Endothelial cell of umbilical vein (primary cell): ENCODE data around the gene LRRC56. TPM values are rescaled to one million over a fixed set of nuclear protein-coding genes. Genes with fewer than 3 reads are reported as not detected.

Experiments
- BruUV-seq: library from RNA; stranded (reverse); fragments of 400-500 nt; replicated peaks from 2 replicates; lab custom pipeline; 2021; lab: Mats Ljungman, UMichigan
- CTCF ChIA-PET: fragments of 300-600, 350-600 bp; sonication (Branson Sonifier 250); formaldehyde crosslinking; loops from one replicate; lab custom pipeline; 2021; ENCODE audit warnings: antibody characterized with exemption, inconsistent platforms; lab: Charles Lee
- POLR2A ChIA-PET: fragments of 300-600, 350-600 bp; sonication (Branson Sonifier 250); formaldehyde crosslinking; loops from one replicate; lab custom pipeline; 2021; ENCODE audit warnings: antibody characterized with exemption, inconsistent platforms; lab: Charles Lee
- DNase-seq: peaks from one replicate; pipeline ENCODE4 v3.0.0-alpha.2; 2011; ENCODE audit warnings: low read depth, low spot score
- FAIRE-seq: peaks from 2 replicates; lab custom pipeline; 2011; peaks lifted over from hg19 to GRCh38; lab: Jason Lieb, UNC
- H2AFZ ChIP-seq: 2 replicates; pipeline ENCODE4 v1.6.0; 2012; ENCODE audit warnings: low read depth, low read length, control low read depth, inconsistent platforms
- H3K27ac ChIP-seq: 2 replicates; pipeline ENCODE4 v1.5.1; 2011; ENCODE audit warnings: low read depth, mild to moderate bottlenecking, control low read depth, low read length, moderate library complexity; ENCODE audit not compliant: insufficient read depth
- H3K27me3 ChIP-seq, 2 experiments: 2 replicates each; pipeline versions ENCODE4 v1.6.0 to v1.6.1; 2011; ENCODE audit warnings: low read length in 2 of 2, mixed read lengths in 1 of 2; ENCODE audit not compliant: control insufficient read depth in 2 of 2, insufficient read depth in 2 of 2
- H3K36me3 ChIP-seq, 2 experiments: 2 replicates in 1 of 2; 3 replicates in 1 of 2; pipeline ENCODE4 v1.5.1; 2011; ENCODE audit warnings: low read length in 2 of 2, mild to moderate bottlenecking in 1 of 2, moderate library complexity in 1 of 2; ENCODE audit not compliant: control insufficient read depth in 2 of 2, insufficient read depth in 2 of 2; ENCODE audit errors: extremely low read depth in 1 of 2
- H3K4me1 ChIP-seq: 3 replicates; pipeline ENCODE4 v1.5.1; 2011; ENCODE audit warnings: mild to moderate bottlenecking, low read length; ENCODE audit not compliant: control insufficient read depth, insufficient read depth; ENCODE audit errors: extremely low read depth
- H3K4me2 ChIP-seq: 2 replicates; pipeline ENCODE4 v1.6.1; 2011; ENCODE audit warnings: low read length, control low read depth, mixed read lengths; ENCODE audit not compliant: insufficient read depth
- H3K4me3 ChIP-seq, 3 experiments: fragments of 200-600 bp in 1 of 3; sonication (generic), shearing (Covaris generic) in 1 of 3; replicated peaks in 1 of 3; 2 replicates each; pipeline ENCODE4 v1.5.1; 2011 to 2016; ENCODE audit warnings: control low read depth in 3 of 3, low read length in 3 of 3, mild to moderate bottlenecking in 2 of 3, inconsistent platforms in 1 of 3, low read depth in 1 of 3, moderate library complexity in 1 of 3; ENCODE audit not compliant: insufficient read depth in 1 of 3
- H3K79me2 ChIP-seq: 2 replicates; pipeline ENCODE4 v1.6.0; 2012; ENCODE audit warnings: low read length, inconsistent platforms; ENCODE audit not compliant: control insufficient read depth, insufficient read depth
- H3K9ac ChIP-seq: replicated peaks from 2 replicates; pipeline ENCODE3; 2011; ENCODE audit warnings: low read length, control low read depth; ENCODE audit not compliant: insufficient read depth; ENCODE audit errors: extremely low read depth
- H3K9me1 ChIP-seq: replicated peaks from 3 replicates; pipeline ENCODE4 v1.6.0; 2011; ENCODE audit warnings: mild to moderate bottlenecking, low read length; ENCODE audit not compliant: control insufficient read depth, insufficient read depth; ENCODE audit errors: extremely low read depth
- H3K9me3 ChIP-seq: replicated peaks from 2 replicates; pipeline ENCODE4 v1.5.1; 2012; ENCODE audit warnings: low read length, inconsistent platforms; ENCODE audit not compliant: control insufficient read depth, insufficient read depth
- H4K20me1 ChIP-seq: replicated peaks from 2 replicates; pipeline ENCODE3; 2011; ENCODE audit warnings: mild to moderate bottlenecking, low read length; ENCODE audit not compliant: control insufficient read depth, insufficient read depth; ENCODE audit errors: extremely low read depth
- CTCF ChIP-seq, 2 donors: IDR thresholded peaks; 1 replicate in 1 of 2; 2 replicates in 1 of 2; pipeline ENCODE4 v1.5.1; 2011; ENCODE audit warnings: low read length in 2 of 2, mild to moderate bottlenecking in 2 of 2, moderate library complexity in 2 of 2, control low read depth in 1 of 2, inconsistent platforms in 1 of 2, low read depth in 1 of 2; ENCODE audit not compliant: insufficient read depth in 1 of 2; ENCODE audit errors: extremely low read depth in 1 of 2
- EZH2 ChIP-seq: IDR thresholded peaks from 2 replicates; pipeline ENCODE4 v1.6.1; 2012; ENCODE audit warnings: borderline replicate concordance, low read depth, mild to moderate bottlenecking, moderate library complexity, low read length, inconsistent platforms; ENCODE audit not compliant: severe bottlenecking
- FOS ChIP-seq: IDR thresholded peaks from 2 replicates; pipeline ENCODE4 v1.6.1; 2011; ENCODE audit warnings: mild to moderate bottlenecking, low read length, moderate library complexity, borderline replicate concordance; ENCODE audit not compliant: insufficient read depth
- GATA2 ChIP-seq: IDR thresholded peaks from 2 replicates; pipeline ENCODE4 v1.7.0; 2011; ENCODE audit warnings: low read depth, mild to moderate bottlenecking, moderate library complexity, mixed read lengths, low read length; ENCODE audit not compliant: insufficient read length, insufficient read depth
- JUN ChIP-seq: IDR thresholded peaks from 2 replicates; pipeline ENCODE4 v1.6.1; 2011; ENCODE audit warnings: borderline replicate concordance, low read depth; ENCODE audit not compliant: insufficient read length, insufficient read depth
- MYC ChIP-seq: IDR thresholded peaks from one replicate; pipeline ENCODE4 v1.6.1; 2011; ENCODE audit warnings: mild to moderate bottlenecking, low read depth, low read length
- POLR2A ChIP-seq: IDR thresholded peaks from 2 replicates; pipeline ENCODE4 v1.6.1; 2012; ENCODE audit warnings: low read depth, mild to moderate bottlenecking, control low read depth, low read length
- POLR2AphosphoS5 ChIP-seq: IDR thresholded peaks from 2 replicates; pipeline ENCODE4 v1.6.1; 2012; ENCODE audit warnings: low read depth, mild to moderate bottlenecking, control low read depth, low read length, moderate library complexity; ENCODE audit not compliant: insufficient read depth
- dilution Hi-C: fragments of 300-500 bp; cut with MboI; formaldehyde crosslinking; loops from one replicate; pipeline ENCODE4 v1.15.0; 2019; ENCODE audit warnings: low sequenced_read_pairs; ENCODE audit not compliant: extremely low pct_ligation_motif_present
- intact Hi-C: fragments of 100-400 bp; cut with micrococcal nuclease; formaldehyde crosslinking; loops from one replicate; pipeline ENCODE4 v1.10.0; 2022
- polyA plus RNA-seq, 4 experiments: library from polyadenylated mRNA; depleted of rRNA in 3 of 4; stranded (reverse) in 3 of 4; unstranded in 1 of 4; fragments of >200 nt; gene quantifications; 2 replicates each; pipeline versions ENCODE4 v1.2.1 to v1.2.3, GENCODE V29; 2011 to 2012; ENCODE audit warnings: missing spikeins in 1 of 4
- total RNA-seq: library from RNA; stranded (reverse); gene quantifications from 2 replicates; pipeline ENCODE4 v1.2.3, GENCODE V29; 2021
- TF ChIP-seq, protein P1 (sequence below): IDR thresholded peaks from 2 replicates; pipeline ENCODE4 v1.6.1; 2011; ENCODE audit not compliant: insufficient read depth, insufficient read length

LRRC56 gene
- total and polyA plus RNA-seq, 2 donors (not counting 3 experiments of a cell fraction or from before 2014, with no cell fraction given): 0.47 to 0.55 TPM

GRCh38 chr11:584287-584686 lies 47.0 kb downstream of the LRRC56 start:
- Histone ChIP-seq H3K4me2 (no peak overlapping the region), H3K79me2 (peaks cover 38% of the 10 kb centered on the region), H3K36me3 (peaks cover 3 to 28% of the 10 kb centered on the region in 2 experiments), H2AFZ (no peak overlapping the region), H3K9me3 (no peaks in the 10 kb centered on the region), H3K4me3 (no peak overlapping the region), H3K27ac (no peak overlapping the region), H3K27me3 (no peaks in the 10 kb centered on the region), H3K9me1 (no peaks in the 10 kb centered on the region), H3K9ac (no peak overlapping the region), H4K20me1 (no peaks in the 10 kb centered on the region), H3K4me1 (peaks cover 11% of the 10 kb centered on the region)
- POLR2A ChIA-PET: no interaction called here
- FAIRE-seq (no peak), DNase-seq (no peak)
- CTCF ChIA-PET: no interaction called here
- intact Hi-C loops (no loop called here), dilution Hi-C loops (no loop called here)
- BruUV-seq: no TSS peak
- TF ChIP-seq GATA2 (no peak), POLR2A (no peak), JUN (no peak), EZH2 (no peak), POLR2AphosphoS5 (no peak), FOS (no peak), CTCF (IDR thresholded peaks at IDR 0.05; ENCODE audit: extremely low read depth in 1 of 2, insufficient read depth in 1 of 2, low read depth in 1 of 2, low read length in 2 of 2) (no peak), MYC (no peak)
- TF ChIP-seq, protein P1, sequence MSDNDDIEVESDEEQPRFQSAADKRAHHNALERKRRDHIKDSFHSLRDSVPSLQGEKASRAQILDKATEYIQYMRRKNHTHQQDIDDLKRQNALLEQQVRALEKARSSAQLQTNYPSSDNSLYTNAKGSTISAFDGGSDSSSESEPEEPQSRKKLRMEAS: no peak
